ENCODE data around the gene GUCY1A1. TPM values are rescaled to one million over a fixed set of nuclear protein-coding genes. Genes with fewer than 3 reads are reported as not detected.

GUCY1A1 gene
- polyA plus RNA-seq, 3 donors from 2014 or later: 6.1 to 15.8 (median 12.6) TPM

DNA sequence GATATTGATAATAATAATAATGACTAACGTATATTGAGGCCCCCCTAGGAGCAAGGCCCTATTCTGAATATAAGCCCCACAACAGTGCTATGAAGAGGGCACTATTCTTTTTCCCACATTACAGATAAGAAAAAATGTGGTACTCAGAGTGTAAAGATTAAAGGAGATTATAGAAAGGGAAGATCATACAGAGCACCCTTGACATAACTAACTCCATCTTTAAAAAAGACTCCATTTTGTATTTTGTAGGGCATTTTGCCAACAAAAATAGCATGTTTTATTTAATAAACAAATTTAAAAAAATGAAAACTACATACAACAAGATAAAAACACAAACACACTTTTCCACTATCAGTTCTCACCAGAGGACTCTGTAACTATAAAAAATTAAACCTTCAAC, 42.1 kb downstream of the GUCY1A1 start:
- no peak for DNase-seq
- H3K27ac Mint-ChIP-seq: no peak overlapping the region
- H3K9me3 Mint-ChIP-seq: no peaks in the 10 kb centered on the region
- H3K4me1 Mint-ChIP-seq: no peaks in the 10 kb centered on the region
- peaks cover 0 to 3% (median 2%) of the 10 kb centered on the region in 3 donors for H3K27me3 Mint-ChIP-seq (ENCODE audit: low read depth in 3 of 3)
- no peak overlapping the region for H3K4me3 Mint-ChIP-seq
- H3K36me3 Mint-ChIP-seq: peaks cover 0 to 3% (median 0%) of the 10 kb centered on the region in 3 donors

DNA sequence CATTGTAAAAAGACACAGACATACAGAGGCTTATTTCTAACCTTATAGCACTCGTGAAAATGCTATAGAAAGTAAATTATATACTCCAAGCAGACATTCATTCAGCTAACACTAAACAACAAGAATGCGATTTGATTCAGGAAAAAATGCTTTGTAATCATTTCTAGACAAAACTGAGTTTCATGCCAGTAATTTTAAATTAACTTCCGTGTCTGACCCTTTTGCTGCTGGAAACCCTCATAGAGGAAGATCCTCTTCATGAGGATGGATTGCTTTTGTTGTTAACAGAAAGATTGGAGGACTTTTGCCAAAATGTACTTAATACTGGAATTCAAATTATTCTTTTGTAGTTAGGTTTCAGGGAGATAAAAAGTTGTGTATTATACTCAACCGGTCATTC, 43.3 kb downstream of the GUCY1A1 start:
- no peak overlapping the region for H3K4me3 Mint-ChIP-seq
- H3K27me3 Mint-ChIP-seq (ENCODE audit: low read depth in 3 of 3): peaks cover 0 to 3% (median 2%) of the 10 kb centered on the region in 3 donors
- H3K36me3 Mint-ChIP-seq: peaks cover 0 to 3% (median 0%) of the 10 kb centered on the region in 3 donors

GRCh38 chr4:155711556-155711955, 44.9 kb downstream of the GUCY1A1 start:
- Mint-ChIP-seq H3K4me1 (no peaks in the 10 kb centered on the region), H3K4me3 (no peak overlapping the region), H3K27me3 (ENCODE audit: low read depth in 3 of 3) (peaks cover 0 to 3% (median 2%) of the 10 kb centered on the region in 3 donors), H3K27ac (no peak overlapping the region), H3K36me3 (peaks cover 0 to 3% (median 0%) of the 10 kb centered on the region in 3 donors), H3K9me3 (no peaks in the 10 kb centered on the region)
- no peak for DNase-seq

More for the DNA sequence above, 43.3 kb downstream of the GUCY1A1 start:
- Mint-ChIP-seq H3K9me3 (no peaks in the 10 kb centered on the region), H3K4me1 (no peaks in the 10 kb centered on the region), H3K27ac (no peak overlapping the region)
- no peak for DNase-seq

- DNase-seq: no peak
- H3K36me3 Mint-ChIP-seq: peaks cover 0 to 3% (median 0%) of the 10 kb centered on the region in 3 donors
- H3K4me1 Mint-ChIP-seq: no peaks in the 10 kb centered on the region
- H3K27me3 Mint-ChIP-seq (ENCODE audit: low read depth in 3 of 3): peaks cover 0 to 3% (median 2%) of the 10 kb centered on the region in 3 donors
- H3K9me3 Mint-ChIP-seq: no peaks in the 10 kb centered on the region
- no peak overlapping the region for H3K27ac Mint-ChIP-seq
- H3K4me3 Mint-ChIP-seq: no peak overlapping the region
Measured at GRCh38 chr4:155712846-155713245, 46.2 kb downstream of the GUCY1A1 start.

DNA sequence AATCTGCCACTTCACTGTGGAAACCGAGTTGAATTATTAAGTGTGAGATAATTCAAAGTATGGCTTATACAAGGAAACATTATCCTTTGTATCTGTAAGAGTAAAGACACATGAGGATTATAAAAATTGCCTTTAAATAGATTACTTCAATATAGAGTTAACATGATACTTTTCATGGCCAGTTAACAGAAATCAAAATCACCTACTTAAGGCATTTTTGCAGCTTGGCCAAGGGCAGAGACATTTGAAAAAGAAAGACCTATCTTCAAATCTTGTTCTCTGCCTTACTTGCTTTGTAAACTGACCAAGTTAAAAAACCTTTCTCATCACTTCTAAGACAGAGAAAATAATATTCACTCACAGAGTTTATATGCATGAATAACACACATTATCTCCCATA, 47.3 kb downstream of the GUCY1A1 start:
- Mint-ChIP-seq H3K4me3 (no peak overlapping the region), H3K9me3 (no peaks in the 10 kb centered on the region), H3K4me1 (no peaks in the 10 kb centered on the region), H3K27ac (no peak overlapping the region), H3K27me3 (ENCODE audit: low read depth in 3 of 3) (peaks cover 0 to 3% (median 2%) of the 10 kb centered on the region in 3 donors), H3K36me3 (peaks cover 0 to 3% (median 0%) of the 10 kb centered on the region in 3 donors)
- no peak for DNase-seq

DNA sequence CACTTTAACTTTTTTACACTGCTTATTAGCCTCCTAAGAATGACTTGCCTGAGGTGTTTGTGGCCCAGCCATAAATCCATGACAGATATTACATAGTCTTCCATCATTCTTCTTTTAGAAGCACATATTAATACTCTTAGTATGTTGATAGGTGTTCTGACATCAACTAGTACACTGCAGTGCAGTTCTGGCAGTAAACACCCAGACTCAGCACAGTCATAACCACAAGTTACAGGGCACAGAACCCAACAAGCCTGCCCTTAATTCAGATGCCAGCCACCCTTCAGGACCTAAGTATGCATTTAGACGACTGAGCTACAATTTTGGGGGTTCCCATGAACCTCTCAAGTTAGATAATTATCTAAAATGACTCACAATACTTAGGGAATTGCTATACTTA, 55.7 kb downstream of the GUCY1A1 start:
- no peaks in the 10 kb centered on the region for H3K36me3 Mint-ChIP-seq
- no peaks in the 10 kb centered on the region for H3K27me3 Mint-ChIP-seq (ENCODE audit: low read depth in 3 of 3)
- H3K9me3 Mint-ChIP-seq: no peaks in the 10 kb centered on the region
- no peak overlapping the region for H3K27ac Mint-ChIP-seq
- no peak for DNase-seq
- no peaks in the 10 kb centered on the region for H3K4me1 Mint-ChIP-seq
- no peak overlapping the region for H3K4me3 Mint-ChIP-seq

DNA sequence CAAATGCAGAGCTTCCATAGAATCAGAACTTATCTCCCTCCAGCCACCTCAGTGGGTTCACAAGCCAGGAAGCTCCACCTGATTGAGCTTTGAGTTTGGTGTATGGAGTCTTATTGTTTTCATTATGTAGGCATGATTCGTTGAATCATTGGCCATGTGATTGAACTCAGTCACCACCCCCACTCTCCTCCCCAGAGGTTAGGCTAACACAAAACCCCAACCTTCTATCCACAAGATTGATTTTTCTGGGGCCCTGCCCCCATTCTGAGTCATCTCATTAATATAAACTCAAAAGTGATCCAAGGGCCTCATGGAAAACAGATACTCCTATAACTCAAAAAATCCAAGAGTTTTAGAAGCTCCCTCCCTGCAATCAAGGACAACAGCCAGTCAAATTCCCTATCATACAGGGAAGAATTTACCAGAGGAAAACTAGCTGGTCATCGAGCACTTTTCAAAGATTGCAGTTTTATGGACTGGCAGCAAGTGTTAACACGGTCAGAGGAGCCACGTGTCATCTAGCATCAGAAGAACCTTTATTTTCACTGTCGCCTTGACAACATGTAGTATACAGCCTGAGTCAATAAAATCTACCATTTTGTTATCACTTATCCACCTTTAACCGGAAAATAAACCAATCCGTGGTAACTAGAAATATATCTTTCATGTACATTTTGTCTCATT, 56.3 kb downstream of the GUCY1A1 start:
- Mint-ChIP-seq H3K4me3 (no peak overlapping the region), H3K27me3 (ENCODE audit: low read depth in 3 of 3) (no peaks in the 10 kb centered on the region), H3K4me1 (no peaks in the 10 kb centered on the region), H3K9me3 (no peaks in the 10 kb centered on the region), H3K36me3 (no peaks in the 10 kb centered on the region), H3K27ac (no peak overlapping the region)
- no peak for DNase-seq

DNA sequence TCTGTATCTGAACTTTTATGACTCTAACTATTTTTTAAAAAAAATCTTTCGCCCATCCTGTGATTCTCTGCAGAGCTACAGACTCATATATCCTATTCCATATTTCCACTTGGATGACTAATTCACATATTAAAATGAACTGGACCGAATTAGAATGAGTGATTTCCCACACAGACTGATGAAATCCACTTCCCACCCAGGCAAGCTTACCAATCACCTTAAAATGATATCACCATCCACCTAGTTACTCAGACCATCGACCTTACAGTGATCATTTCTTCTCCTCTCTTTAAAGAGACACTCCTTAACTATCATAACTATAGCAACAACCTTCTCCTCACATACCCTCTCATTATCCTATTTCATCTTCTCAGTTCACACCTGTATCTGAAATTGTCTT, 58.1 kb downstream of the GUCY1A1 start:
- Mint-ChIP-seq H3K9me3 (no peaks in the 10 kb centered on the region), H3K4me1 (no peaks in the 10 kb centered on the region), H3K27me3 (ENCODE audit: low read depth in 3 of 3) (no peaks in the 10 kb centered on the region), H3K27ac (no peak overlapping the region), H3K36me3 (no peaks in the 10 kb centered on the region), H3K4me3 (no peak overlapping the region)
- no peak for DNase-seq

DNA sequence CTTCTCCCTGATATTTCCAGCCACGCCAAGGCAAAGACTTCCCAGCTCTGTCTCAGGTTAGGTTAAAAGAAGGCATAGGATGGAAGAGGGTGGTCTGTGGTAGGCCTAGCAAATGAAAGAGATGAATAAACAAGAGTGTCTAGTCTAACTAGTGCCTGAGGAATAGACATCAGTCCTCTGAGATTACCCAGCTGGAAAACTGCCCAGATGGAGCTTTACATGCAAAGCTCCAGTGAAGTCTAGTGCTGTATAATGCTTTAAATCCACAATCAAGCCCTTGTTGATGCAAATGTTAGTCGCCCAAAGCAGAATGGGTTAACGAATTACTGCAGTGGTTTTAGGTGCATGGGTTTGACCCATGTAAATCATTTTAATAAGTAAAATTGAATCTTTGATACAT, 67.4 kb downstream of the GUCY1A1 start:
- Mint-ChIP-seq H3K9me3 (no peaks in the 10 kb centered on the region), H3K4me1 (no peaks in the 10 kb centered on the region), H3K27ac (no peak overlapping the region), H3K27me3 (ENCODE audit: low read depth in 3 of 3) (peaks cover 0 to 4% (median 0%) of the 10 kb centered on the region in 3 donors), H3K4me3 (no peak overlapping the region), H3K36me3 (peaks cover 0 to 4% (median 0%) of the 10 kb centered on the region in 3 donors)
- no peak for DNase-seq

DNA sequence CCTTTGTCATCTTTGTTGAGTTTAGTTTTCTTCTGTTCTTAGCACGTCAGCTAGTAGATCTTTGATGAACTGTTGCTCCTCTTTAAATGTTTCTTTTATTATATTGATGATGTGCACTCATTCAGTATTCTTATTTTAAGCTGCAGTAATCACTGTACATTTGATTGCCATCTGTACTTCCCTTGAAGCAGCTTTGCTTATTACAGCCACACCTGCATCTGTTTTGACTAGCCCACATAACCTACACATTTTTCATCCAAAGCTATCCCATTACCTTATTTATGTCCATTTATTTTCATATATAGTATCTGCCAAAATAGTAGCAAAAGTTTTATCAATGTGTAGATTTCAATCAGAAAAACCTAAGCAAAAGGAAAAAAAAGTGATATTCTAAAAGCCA, 68.3 kb downstream of the GUCY1A1 start:
- Mint-ChIP-seq H3K4me3 (no peak overlapping the region), H3K27ac (no peak overlapping the region), H3K9me3 (no peaks in the 10 kb centered on the region), H3K27me3 (ENCODE audit: low read depth in 3 of 3) (peaks cover 0 to 4% (median 0%) of the 10 kb centered on the region in 3 donors), H3K36me3 (peaks cover 0 to 4% (median 0%) of the 10 kb centered on the region in 3 donors), H3K4me1 (no peaks in the 10 kb centered on the region)
- DNase-seq: no peak

DNA sequence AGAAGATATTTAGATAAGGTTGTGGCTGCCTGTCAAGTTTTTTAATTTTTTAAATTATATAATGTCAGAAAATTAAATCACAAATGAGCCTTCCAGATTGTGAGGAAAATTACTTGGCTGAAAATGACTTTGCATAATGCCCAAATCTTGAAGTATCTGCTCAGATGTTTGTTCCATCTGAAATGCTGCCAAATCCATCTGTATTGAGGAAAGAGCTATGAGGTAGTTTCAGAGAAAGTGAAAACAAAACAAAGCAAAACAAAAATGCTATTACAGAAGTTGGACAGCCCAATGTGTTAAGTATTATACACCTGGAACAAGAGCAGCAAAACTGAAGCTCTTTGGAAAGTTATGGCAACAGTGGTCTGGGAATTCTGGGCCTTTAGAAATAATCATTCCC, 68.8 kb downstream of the GUCY1A1 start:
- Mint-ChIP-seq H3K27ac (no peak overlapping the region), H3K9me3 (no peaks in the 10 kb centered on the region), H3K4me1 (no peaks in the 10 kb centered on the region), H3K27me3 (ENCODE audit: low read depth in 3 of 3) (peaks cover 0 to 4% (median 0%) of the 10 kb centered on the region in 3 donors), H3K4me3 (no peak overlapping the region), H3K36me3 (peaks cover 0 to 4% (median 0%) of the 10 kb centered on the region in 3 donors)
- DNase-seq: no peak

- Mint-ChIP-seq H3K4me3 (no peak overlapping the region), H3K27ac (no peak overlapping the region), H3K27me3 (ENCODE audit: low read depth in 3 of 3) (peaks cover 0 to 4% (median 0%) of the 10 kb centered on the region in 3 donors), H3K4me1 (no peaks in the 10 kb centered on the region), H3K9me3 (no peaks in the 10 kb centered on the region), H3K36me3 (no peaks in the 10 kb centered on the region)
- DNase-seq: no peak
Measured at GRCh38 chr4:155738548-155738947, 71.9 kb downstream of the GUCY1A1 start.

DNA sequence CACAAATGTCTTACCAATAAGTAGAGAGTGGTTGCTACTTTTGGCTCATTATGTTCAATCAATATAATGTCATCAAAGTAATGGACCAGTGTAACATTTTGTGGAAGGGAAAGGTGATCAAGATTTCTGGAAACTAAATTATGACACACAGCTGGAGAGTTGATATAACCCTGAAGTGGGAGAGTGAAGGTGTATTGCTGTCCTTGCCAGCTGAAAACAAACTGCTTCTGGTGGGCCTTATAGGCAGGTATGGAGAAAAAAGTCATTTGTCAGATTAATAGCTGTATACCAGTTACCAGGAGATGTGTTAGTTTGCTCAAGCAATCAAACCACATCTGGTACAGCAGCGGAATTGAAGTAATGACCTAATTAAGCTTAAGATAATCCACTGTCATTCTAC, 74.9 kb downstream of the GUCY1A1 start:
- no peak overlapping the region for H3K27ac Mint-ChIP-seq
- H3K4me3 Mint-ChIP-seq: no peak overlapping the region
- no peak for DNase-seq
- peaks cover 0 to 4% (median 0%) of the 10 kb centered on the region in 3 donors for H3K27me3 Mint-ChIP-seq (ENCODE audit: low read depth in 3 of 3)
- no peaks in the 10 kb centered on the region for H3K36me3 Mint-ChIP-seq
- H3K9me3 Mint-ChIP-seq: no peaks in the 10 kb centered on the region
- H3K4me1 Mint-ChIP-seq: no peaks in the 10 kb centered on the region

DNA sequence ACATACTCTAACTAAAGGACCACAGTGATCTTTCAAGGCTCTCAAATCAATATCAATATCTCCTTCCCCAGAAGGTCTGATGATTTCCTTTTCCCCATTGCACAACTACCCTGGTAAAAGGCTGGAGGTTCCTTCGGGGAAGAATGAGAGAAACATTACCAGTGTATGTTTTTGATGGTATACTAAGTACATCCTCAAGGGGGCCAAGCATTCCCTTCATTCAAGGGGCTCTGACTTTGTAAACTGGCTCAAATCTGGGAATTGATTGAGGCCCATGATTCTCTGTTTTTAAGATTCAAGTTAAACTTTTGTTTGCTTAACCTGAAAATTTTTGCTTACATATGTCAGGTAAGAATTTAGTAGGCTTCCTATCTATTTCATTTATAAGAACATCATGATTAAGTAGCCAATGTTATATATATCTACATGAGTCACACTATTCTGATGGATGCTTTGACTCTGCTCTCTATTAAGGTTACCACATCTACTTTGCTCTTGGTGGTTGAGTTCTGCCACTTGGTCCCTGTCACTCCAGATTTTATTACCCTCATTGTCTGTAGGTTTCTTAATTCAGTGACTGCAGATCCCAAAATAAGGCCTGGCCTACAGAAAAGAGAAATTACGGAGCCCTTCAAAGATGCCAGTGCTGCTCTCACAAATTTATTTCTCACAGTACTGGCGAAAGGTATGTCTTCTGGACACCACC, 75.8 kb downstream of the GUCY1A1 start:
- Mint-ChIP-seq H3K36me3 (no peaks in the 10 kb centered on the region), H3K4me3 (no peak overlapping the region), H3K9me3 (no peaks in the 10 kb centered on the region), H3K27me3 (ENCODE audit: low read depth in 3 of 3) (peaks cover 0 to 4% (median 0%) of the 10 kb centered on the region in 3 donors), H3K4me1 (no peaks in the 10 kb centered on the region), H3K27ac (no peak overlapping the region)
- DNase-seq: no peak
